Keratinocyte (primary cell): ENCODE measurements around the gene EPB41L4B. TPM values are rescaled to one million over a fixed set of nuclear protein-coding genes. Genes with fewer than 3 reads are reported as not detected.

Experiments
- DNase-seq: peaks from one replicate; pipeline ENCODE4 v3.0.0-alpha.2; 2011; ENCODE audit warnings: low read depth, missing footprints, low spot score
- FAIRE-seq: peaks from 2 replicates; lab custom pipeline; 2011; peaks lifted over from hg19 to GRCh38; lab: Jason Lieb, UNC
- H2AFZ ChIP-seq: 2 replicates; pipeline ENCODE4 v1.6.0; 2012; ENCODE audit warnings: low read length, control low read depth, inconsistent platforms; ENCODE audit not compliant: control insufficient read depth
- H3K27ac ChIP-seq: 2 replicates; pipeline ENCODE4 v1.5.1; 2011; ENCODE audit warnings: low read length; ENCODE audit not compliant: control insufficient read depth, insufficient read depth
- H3K27me3 ChIP-seq: 3 replicates; pipeline ENCODE4 v1.6.0; 2011; ENCODE audit warnings: low read length; ENCODE audit not compliant: control insufficient read depth, insufficient read depth; ENCODE audit errors: extremely low read depth
- H3K36me3 ChIP-seq, 2 experiments: 2 replicates in 1 of 2; 3 replicates in 1 of 2; pipeline ENCODE4 v1.5.1; 2011; ENCODE audit warnings: low read length in 2 of 2, mild to moderate bottlenecking in 1 of 2; ENCODE audit not compliant: control insufficient read depth in 2 of 2, insufficient read depth in 2 of 2; ENCODE audit errors: extremely low read depth in 1 of 2
- H3K4me1 ChIP-seq: 3 replicates; pipeline ENCODE4 v1.5.1; 2011; ENCODE audit warnings: low read length; ENCODE audit not compliant: control insufficient read depth, insufficient read depth; ENCODE audit errors: extremely low read depth
- H3K4me2 ChIP-seq: 3 replicates; pipeline ENCODE4 v1.6.0; 2011; ENCODE audit warnings: low read depth, low read length; ENCODE audit not compliant: control insufficient read depth, insufficient read depth; ENCODE audit errors: extremely low read depth
- H3K4me3 ChIP-seq, 3 experiments: fragments of 200-600 bp in 1 of 3; sonication (generic) in 1 of 3; 2 replicates in 2 of 3; 3 replicates in 1 of 3; pipeline ENCODE4 v1.5.1; 2011 to 2016; ENCODE audit warnings: low read length in 3 of 3, mild to moderate bottlenecking in 3 of 3, control low read depth in 2 of 3, inconsistent platforms in 1 of 3, low read depth in 1 of 3, mixed read lengths in 1 of 3, mixed run types in 1 of 3, moderate library complexity in 1 of 3; ENCODE audit not compliant: control insufficient read depth in 2 of 3, insufficient read depth in 2 of 3; ENCODE audit errors: extremely low read depth in 1 of 3
- H3K79me2 ChIP-seq: 2 replicates; pipeline ENCODE4 v1.6.0; 2012; ENCODE audit warnings: low read length; ENCODE audit not compliant: control insufficient read depth, insufficient read depth
- H3K9ac ChIP-seq: 3 replicates; pipeline ENCODE4 v1.6.0; 2011; ENCODE audit warnings: low read length; ENCODE audit not compliant: control insufficient read depth, insufficient read depth; ENCODE audit errors: extremely low read depth
- H3K9me1 ChIP-seq: 3 replicates; pipeline ENCODE4 v1.6.0; 2011; ENCODE audit warnings: low read length; ENCODE audit not compliant: control insufficient read depth, insufficient read depth; ENCODE audit errors: extremely low read depth
- H3K9me3 ChIP-seq: 2 replicates; pipeline ENCODE4 v1.5.1; 2012; ENCODE audit warnings: low read depth, low read length; ENCODE audit not compliant: control insufficient read depth
- H4K20me1 ChIP-seq: 3 replicates; pipeline ENCODE4 v1.6.0; 2011; ENCODE audit warnings: low read length; ENCODE audit not compliant: control insufficient read depth, insufficient read depth; ENCODE audit errors: extremely low read depth
- CTCF ChIP-seq, 3 experiments: IDR thresholded peaks in 1 of 3; conservative IDR thresholded peaks in 1 of 3; optimal IDR thresholded peaks in 1 of 3; 2 replicates in 2 of 3; 3 replicates in 1 of 3; pipeline versions ENCODE3 to v1.5.1; 2011; ENCODE audit warnings: low read length in 3 of 3, mild to moderate bottlenecking in 3 of 3, moderate library complexity in 2 of 3, control low read depth in 1 of 3, inconsistent platforms in 1 of 3; ENCODE audit not compliant: insufficient read depth in 2 of 3; ENCODE audit errors: extremely low read depth in 1 of 3
- EZH2 ChIP-seq: IDR thresholded peaks from one replicate; pipeline ENCODE4 v1.6.1; 2012; ENCODE audit warnings: inconsistent platforms, mild to moderate bottlenecking, low read length, moderate library complexity
- dilution Hi-C: fragments of 300-500 bp; cut with MboI; formaldehyde crosslinking; loops from one replicate; pipeline ENCODE4 v1.7.0; 2020; ENCODE audit warnings: low sequenced_read_pairs; ENCODE audit not compliant: extremely low pct_ligation_motif_present
- polyA plus RNA-seq, 5 experiments: library from polyadenylated mRNA; depleted of rRNA in 3 of 5; stranded (reverse) in 3 of 5; stranded (forward) in 1 of 5; unstranded in 1 of 5; fragments of >200 nt; gene quantifications; 1 replicate in 1 of 5; 2 replicates in 3 of 5; 3 replicates in 1 of 5; pipeline versions ENCODE4 v1.2.1 to v1.2.3, GENCODE V29; 2011 to 2012; ENCODE audit warnings: missing spikeins in 2 of 5, low read depth in 1 of 5, low replicate concordance in 1 of 5

EPB41L4B gene
- polyA plus RNA-seq, 1 donor (not counting 4 experiments of a cell fraction or from before 2014, with no cell fraction given) = 13.7 TPM

DNA sequence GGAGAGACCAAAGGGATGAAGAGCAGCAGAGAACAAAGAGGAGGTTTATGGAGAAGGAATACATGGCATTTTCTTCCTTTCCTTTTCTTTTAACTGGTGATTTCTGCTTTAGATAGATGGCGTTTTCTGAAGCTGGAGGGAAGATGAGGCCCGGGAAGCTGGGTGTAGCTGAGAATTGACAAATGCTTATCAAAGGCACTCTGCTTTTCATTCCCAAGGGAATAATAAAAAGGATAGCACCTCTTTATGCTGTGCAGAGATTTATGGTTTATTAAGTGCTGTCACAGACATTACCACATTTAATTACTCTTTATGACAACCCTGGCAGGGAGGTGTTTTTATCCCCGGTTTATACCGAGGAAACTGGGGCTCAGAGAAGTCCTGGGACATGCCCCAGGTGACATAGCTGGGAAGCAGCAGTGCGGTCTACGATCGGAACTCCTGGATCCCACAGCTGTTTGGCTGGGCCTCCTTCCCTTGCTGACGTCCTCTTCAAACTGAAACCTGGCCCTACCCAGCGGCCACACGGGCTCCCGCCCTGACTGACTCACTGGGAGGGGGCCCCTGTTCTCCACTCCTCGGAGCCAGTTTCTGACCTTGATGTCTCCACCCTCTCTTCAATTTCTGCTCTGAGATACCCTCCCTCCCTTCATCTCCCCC lies 8.2 kb upstream of the EPB41L4B start:
- Histone ChIP-seq H3K4me3 (peak overlapping the region in 2 of 3 experiments; percentile 22 to 52), H3K9me1 (no peaks in the 10 kb centered on the region), H2AFZ (peak overlapping the region; percentile 86), H3K9me3 (no peaks in the 10 kb centered on the region), H3K9ac (peak overlapping the region; percentile 76), H3K27ac (peak overlapping the region; percentile 90), H4K20me1 (no peaks in the 10 kb centered on the region), H3K36me3 (no peaks in the 10 kb centered on the region), H3K4me2 (peak overlapping the region; percentile 91), H3K27me3 (no peaks in the 10 kb centered on the region), H3K79me2 (no peaks in the 10 kb centered on the region), H3K4me1 (peaks cover 34% of the 10 kb centered on the region)
- DNase-seq = no peak
- TF ChIP-seq EZH2 (no peak), CTCF (optimal IDR thresholded peaks at IDR 0.05 in 1 of 3, IDR thresholded peaks at IDR 0.05 in 1 of 3, conservative IDR thresholded peaks at IDR 0.05 in 1 of 3; ENCODE audit: extremely low read depth in 1 of 3, insufficient read depth in 2 of 3, low read length in 3 of 3) (no peak)
- dilution Hi-C loops = no loop called here
- peak; percentile 76 for FAIRE-seq

- DNase-seq (no peak), FAIRE-seq (no peak)
- Histone ChIP-seq H3K4me2 (no peak overlapping the region), H3K36me3 (no peaks in the 10 kb centered on the region), H3K9me1 (no peaks in the 10 kb centered on the region), H2AFZ (no peak overlapping the region), H3K4me3 (no peak overlapping the region), H3K9me3 (no peaks in the 10 kb centered on the region), H3K79me2 (no peaks in the 10 kb centered on the region), H3K9ac (no peak overlapping the region), H4K20me1 (no peaks in the 10 kb centered on the region), H3K27me3 (no peaks in the 10 kb centered on the region), H3K4me1 (peaks cover 25% of the 10 kb centered on the region), H3K27ac (no peak overlapping the region)
- dilution Hi-C loops = no loop called here
- TF ChIP-seq EZH2 (no peak), CTCF (optimal IDR thresholded peaks at IDR 0.05 in 1 of 3, IDR thresholded peaks at IDR 0.05 in 1 of 3, conservative IDR thresholded peaks at IDR 0.05 in 1 of 3; ENCODE audit: extremely low read depth in 1 of 3, insufficient read depth in 2 of 3, low read length in 3 of 3) (no peak)
Measured at GRCh38 chr9:109325089-109325488, 4.2 kb upstream of the EPB41L4B start.
